ENCODE measurements around the gene PTGDS.

Gene PTGDS

DNA sequence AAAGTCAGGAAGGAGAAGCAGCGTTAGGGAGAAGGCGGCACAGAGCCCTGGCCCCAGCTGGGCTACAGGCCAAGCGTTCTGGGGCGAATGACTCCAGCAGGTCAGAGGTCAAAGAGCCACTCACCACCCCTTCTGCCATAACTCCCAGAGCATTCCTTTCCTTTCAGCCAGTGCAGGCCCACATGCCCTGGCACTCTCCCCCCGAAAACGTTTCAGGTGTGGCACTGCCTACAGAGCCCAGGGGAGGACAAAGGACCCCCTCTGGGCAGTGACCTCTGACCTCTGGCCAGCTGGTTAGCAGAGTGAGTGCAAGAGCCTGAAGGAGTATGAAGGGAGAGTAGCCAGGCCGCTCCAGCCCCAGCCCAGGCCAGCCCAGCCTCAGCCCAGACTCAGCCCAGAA is 45.9 kb downstream of the PTGDS start:
- no peak for DNase-seq (ENCODE audit: low read depth)

DNA sequence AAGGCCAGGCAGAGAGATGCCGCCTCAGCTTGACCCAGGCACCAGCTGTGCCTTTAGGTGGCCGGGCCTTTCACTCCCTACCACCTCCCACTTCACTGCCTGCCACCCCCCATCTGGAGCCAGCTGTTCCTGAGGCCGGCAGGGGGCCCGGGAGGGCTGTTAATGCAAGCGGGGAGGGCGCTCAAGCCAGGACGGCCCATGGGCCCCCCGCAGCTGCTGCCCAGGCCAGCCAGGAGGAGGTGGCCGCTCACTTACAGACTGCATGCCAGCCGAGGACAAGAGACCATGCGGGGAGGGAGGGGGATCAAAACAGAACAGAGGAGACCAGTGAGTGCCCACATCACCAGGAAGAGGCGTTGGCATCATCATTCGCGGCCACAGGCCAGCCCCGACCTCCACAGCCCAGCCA is 46.3 kb downstream of the PTGDS start:
- no peak for DNase-seq (ENCODE audit: low read depth)

DNA sequence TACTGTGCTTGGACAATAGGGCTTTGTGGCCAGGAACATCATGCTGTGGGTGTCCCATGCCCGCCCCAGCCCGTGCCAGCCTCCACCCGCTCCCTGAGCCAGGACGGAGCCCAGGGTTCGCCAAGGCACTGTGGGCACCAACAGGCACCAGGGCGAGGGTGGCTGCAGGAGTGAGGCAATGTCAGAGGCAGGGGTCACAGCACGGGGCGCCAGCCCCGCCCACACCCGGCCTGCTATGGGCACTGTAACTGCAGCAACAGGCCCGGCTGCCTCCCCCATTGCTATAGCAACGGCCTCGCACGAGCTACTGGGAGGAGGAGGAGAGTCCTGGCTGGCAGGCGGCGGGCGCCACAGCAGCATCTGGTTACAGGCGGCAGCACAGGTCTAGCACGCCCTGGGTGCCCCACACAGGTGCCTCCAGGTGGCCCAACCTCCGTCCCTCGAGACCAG is 48.2 kb downstream of the PTGDS start:
- DNase-seq (ENCODE audit: low read depth): no peak

DNA sequence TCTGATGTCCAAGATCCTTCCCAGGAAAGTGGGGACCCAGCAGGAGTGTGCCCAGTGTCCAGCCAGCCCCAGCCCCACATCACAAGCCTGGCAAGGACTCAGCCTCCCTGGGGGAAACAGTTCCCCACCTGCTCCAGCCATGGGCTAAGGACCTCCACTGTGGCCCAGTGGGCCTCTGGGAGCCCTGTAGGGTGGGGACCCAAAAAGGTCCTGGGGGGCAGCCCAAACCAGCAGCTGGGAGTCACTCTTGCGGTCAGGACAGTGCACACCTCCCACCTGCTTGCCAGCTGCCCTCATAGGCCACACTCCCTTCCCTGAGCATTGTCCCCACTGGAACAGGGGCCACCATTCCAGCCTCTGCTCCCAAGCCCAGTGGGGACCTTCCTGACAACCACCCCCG is 49.1 kb downstream of the PTGDS start:
- no peak for DNase-seq (ENCODE audit: low read depth)

DNA sequence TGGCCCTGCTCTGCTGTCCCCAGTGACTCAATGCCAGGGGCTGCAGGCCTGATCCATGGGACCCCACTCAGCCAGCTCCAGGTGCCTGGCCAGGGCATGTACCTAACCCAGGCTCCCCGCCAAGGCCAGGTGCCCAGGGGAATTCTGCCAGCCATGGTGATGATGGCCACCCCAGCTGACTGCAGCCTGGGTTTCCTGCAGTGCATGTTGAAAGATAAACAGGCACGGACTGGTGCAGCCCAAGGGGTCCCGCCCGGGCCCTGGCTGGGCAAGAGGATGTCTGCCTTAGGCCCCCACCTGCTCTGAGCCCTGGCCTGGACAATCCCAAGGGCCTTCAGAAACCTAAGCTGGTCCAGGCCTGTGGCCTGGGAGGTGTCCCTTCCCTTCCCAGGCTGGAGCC is 49.5 kb downstream of the PTGDS start:
- no peak for DNase-seq (ENCODE audit: low read depth)

DNA sequence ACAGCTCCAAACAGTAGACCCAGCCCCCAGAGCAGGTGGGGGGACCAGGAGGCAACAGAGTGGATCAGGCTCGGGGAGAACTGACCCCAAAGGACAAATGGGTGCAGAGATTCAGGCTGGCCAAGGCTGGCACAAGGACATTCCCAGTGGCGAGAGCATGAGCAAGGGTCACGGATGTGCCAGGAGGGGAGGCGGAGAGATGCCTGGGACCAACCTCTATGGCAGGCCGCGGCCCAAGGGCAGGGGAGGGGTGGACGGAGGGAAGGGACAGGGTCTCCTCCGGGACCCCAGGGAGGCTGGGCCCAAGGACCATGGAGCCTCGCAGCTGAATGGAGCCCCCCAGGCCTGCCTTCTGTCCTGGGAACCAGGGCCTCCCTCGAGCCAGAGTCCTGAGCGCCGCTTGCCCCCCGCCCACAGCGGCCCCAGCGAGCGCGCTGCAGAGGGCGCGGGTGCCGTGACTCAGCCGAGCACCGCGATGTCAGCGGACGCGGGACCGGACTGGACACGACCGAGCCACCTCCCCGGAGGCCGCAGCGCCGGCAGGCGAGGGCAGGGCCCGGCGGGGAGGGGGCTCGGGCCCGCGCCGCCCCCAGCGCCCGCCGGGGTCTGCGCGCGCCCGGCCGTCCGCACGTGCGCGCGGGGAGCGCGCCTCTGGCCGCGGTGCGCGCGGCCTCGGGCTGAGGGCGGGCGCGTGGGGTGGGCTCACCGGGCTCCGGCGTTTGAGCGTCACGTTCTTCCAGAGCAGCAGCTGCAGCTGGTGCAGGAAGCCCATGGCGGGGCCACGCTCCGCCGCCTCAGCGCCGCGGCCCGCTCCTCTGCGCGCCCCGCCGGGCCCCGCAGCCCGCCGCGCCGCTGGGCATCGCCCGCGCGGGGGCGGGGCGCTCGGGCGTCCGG is 50.3 kb downstream of the PTGDS start, which contains the start of gene ABCA2:
TSS of gene ABCA2 (minus strand) at position 869 of the 894 bp plus-strand sequence. CDS start at position 772, 97 bp downstream.
- DNase-seq (ENCODE audit: low read depth): no peak

DNA sequence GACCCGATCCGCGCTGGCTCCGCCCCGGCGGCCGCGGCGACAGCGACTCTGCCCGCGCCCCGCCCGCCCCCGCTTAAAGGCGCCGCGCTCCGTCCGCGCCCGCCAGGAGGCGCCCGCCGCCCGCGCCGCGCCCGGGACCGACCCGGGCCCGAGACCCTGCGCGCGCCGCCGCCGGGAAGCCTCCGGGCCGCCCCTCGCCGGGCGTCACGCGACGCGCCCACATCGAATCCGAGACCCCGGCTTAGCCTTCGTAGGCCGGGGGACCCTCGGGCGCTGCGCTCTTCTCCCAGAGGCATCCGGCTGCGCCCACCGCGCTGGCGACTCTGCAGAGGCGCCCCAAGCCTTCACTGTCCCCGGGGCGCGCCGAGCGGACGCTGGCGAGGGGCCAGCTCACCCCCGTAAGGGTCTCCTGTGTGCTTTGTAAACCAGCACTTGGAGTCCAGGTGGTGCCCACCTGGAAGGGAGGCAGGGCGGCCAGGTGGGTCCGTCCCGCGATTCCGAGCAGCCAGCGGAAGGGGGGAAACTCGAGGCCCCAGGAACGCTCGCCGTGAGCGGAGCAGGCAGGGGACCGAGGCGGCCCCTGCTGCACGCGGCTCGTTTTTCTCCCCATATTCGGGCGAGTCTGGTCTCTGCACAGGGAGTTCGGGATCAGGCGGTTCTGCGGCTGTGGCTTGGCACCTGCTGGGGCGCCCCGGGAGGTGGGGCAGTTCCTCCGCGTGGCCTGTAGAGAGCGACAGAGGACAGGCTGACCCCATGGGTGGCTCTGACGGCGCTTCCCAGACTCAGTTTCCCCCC is 51.2 kb downstream of the PTGDS start:
- DNase-seq (ENCODE audit: low read depth): peak; percentile 44

DNA sequence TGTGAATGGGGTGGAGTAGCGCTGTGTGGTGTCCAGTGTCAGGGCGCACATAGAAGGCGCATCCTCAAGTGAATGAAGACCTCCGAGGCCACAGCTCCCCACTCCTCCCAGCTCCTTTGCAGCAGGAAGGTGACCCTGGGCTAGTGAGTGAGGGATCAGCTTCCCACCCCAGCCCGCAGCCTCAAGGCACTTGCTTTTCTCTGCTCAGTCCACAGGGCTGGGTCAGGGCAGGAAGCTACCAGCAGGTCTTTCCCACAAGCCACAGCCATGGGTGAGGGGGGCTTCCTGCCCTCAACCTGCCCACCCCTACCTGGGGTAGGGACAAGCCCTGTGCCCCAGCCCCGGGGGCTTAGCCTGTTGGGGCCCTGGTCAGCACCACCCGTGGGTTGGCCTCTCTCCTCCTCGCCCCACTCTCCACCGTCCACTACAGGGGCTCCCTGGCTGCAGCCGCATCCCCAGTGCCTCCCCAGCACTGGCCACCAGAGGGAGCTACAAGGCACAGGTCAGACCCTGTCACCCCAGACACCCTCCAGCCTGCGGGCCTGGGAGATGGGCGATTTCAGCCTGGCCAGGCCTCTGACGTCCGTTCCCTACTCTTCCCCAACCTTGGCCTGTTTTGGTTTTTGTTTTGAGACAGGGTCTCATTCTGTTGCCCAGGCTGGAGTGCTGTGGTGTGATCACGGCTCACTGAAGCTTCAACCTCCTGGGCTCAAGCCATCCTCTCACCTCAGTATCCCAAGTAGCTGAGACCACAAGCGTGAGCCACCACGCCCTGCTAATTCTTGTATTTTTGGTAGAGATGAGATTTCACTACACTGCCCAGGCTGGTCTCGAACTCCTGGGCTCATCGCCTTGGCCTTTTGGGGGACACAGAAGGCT is 52.0 kb downstream of the PTGDS start:
- DNase-seq (ENCODE audit: low read depth): peak; percentile 58

DNA sequence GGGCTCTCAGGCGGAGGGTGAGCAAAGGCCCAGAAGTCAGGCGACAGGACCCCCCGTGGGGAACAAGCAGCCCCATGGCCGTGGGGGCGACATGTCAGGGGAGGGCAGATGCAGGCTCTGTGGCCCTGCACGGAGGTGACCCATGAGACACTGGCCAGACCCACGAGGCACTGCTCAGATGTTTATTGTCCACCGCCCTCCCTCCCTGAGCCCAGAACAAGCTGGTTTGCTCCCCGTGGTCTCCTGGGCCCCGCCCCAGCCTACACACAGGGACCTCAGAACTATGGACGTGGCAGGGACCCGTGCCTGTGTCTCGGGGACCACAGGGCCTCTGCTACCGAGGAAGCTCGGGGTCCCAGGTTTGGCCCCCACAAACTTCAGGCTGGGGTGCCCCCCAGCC is 52.7 kb downstream of the PTGDS start:
- DNase-seq (ENCODE audit: low read depth): no peak

DNA sequence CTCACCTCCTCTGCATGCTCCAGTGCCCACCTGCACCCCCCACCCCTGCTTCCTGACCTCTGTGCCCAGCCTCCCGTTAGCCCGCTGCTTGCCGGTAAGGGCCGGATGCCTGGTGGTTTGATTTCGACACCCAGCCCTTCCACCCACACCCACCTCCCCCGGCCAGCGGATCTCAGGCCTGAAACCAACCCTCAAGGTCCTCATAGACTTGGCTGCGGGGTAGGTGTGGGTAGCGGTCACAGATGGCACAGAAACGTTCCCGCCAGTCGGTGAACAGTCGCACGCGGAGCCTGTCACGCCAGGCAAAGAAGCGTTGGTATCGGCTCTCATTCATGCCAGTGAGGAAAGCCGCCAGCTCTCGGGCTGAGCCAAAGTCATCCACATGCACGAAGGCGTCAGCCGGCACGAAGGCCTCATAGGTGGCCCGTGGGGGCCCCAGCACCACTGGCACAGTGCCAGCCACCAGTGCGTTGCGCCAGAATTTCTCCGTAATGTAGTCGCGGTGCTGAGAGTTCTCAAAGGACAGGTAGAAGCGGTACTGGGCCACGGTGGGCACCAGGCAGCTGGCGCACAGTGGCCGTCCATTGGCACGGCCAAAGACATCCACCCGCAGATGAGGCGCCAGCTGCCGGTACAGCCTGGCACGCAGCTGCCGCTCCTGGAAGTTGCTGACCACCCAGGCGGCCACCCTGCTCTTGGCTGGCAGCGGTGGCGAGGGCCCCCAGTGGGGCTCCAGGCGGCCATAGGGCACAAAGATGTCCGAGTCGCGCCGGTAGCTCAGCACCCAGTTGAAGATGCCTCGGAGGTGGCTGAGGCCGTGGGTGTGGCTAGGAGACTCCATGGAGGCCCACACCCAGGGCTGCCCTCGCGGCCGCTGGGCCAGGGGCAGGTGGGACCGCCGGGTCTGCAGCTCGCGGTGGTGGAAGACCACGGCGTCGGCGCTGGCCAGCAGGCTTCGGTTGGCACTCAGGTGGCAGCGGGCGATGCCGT is 53.5 kb downstream of the PTGDS start:
- no peak for DNase-seq (ENCODE audit: low read depth)

Measured in stimulated activated CD8-positive, alpha-beta memory T cell treated with anti-CD3 and anti-CD28 coated beads, Interleukin-15, amount 100 ng/mL, for 24 hours (primary cell).